Tibial nerve (tissue), 4 donors: ENCODE data around the gene PLCB1.

ENCODE experiments used
- EP300 ChIP-seq, 2 donors: sonication (generic); formaldehyde crosslinking; IDR thresholded peaks; one replicate each; pipeline ENCODE4 v1.6.1; 2017; ENCODE audit warnings: antibody characterized with exemption in 2 of 2, mild to moderate bottlenecking in 1 of 2
- POLR2A ChIP-seq, 2 donors: fragments of 450-650 bp; IDR thresholded peaks; one replicate each; pipeline ENCODE4 v1.6.1; 2017; ENCODE audit warnings: antibody characterized with exemption in 2 of 2, mild to moderate bottlenecking in 2 of 2, moderate library complexity in 2 of 2
- TF ChIP-seq, protein P1 (sequence below), 5 experiments: fragments of 200-600 bp in 3 of 5; fragments of 450-650 bp in 2 of 5; sonication (generic) in 3 of 5; IDR thresholded peaks; one replicate each; pipeline ENCODE4 v1.5.1; 2016 to 2019; ENCODE audit warnings: antibody characterized with exemption in 5 of 5, mild to moderate bottlenecking in 3 of 5, moderate library complexity in 2 of 5

DNA sequence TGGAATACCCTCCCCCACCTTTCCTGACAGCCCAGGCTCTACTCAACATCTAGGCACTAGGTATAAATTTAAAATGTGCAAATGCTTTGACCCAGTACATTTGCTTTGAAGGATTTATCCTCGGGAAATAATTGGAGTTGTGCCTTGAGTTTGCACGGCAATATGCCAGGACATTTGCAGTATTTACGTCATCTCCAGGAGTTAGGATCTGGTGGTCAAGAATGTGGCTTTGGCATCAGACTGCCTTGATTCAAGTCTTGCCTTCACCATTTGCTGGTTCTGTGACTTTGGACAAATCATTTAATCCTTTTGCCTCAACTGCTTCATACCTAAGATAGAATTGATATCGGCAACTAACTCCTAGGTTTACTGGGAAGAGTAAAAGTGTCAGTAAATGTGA is 169.6 kb downstream of the PLCB1 start:
- TF ChIP-seq EP300 (IDR thresholded peaks at IDR 0.05): no peak
- TF ChIP-seq, protein P1, sequence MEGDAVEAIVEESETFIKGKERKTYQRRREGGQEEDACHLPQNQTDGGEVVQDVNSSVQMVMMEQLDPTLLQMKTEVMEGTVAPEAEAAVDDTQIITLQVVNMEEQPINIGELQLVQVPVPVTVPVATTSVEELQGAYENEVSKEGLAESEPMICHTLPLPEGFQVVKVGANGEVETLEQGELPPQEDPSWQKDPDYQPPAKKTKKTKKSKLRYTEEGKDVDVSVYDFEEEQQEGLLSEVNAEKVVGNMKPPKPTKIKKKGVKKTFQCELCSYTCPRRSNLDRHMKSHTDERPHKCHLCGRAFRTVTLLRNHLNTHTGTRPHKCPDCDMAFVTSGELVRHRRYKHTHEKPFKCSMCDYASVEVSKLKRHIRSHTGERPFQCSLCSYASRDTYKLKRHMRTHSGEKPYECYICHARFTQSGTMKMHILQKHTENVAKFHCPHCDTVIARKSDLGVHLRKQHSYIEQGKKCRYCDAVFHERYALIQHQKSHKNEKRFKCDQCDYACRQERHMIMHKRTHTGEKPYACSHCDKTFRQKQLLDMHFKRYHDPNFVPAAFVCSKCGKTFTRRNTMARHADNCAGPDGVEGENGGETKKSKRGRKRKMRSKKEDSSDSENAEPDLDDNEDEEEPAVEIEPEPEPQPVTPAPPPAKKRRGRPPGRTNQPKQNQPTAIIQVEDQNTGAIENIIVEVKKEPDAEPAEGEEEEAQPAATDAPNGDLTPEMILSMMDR (IDR thresholded peaks at IDR 0.05): no peak
- no peak for TF ChIP-seq POLR2A (IDR thresholded peaks at IDR 0.05)
